Neural cell (in vitro differentiated cells): Measurements from ENCODE around the gene CABP4. TPM values are rescaled to one million over a fixed set of nuclear protein-coding genes. Genes with fewer than 3 reads are reported as not detected.
A peak's percentile ranks its signal among the peaks of the same experiment; 100 is the strongest.

Experiments
- H2AFZ ChIP-seq: fragments of 200-600, 300-800 bp; sonication (generic), shearing (Covaris generic); 2 replicates; pipeline ENCODE4 v1.6.0; 2014; ENCODE audit warnings: low read depth, mild to moderate bottlenecking, antibody characterized with exemption, low read length, moderate library complexity
- H3F3A ChIP-seq: fragments of 200-600 bp; shearing (Covaris generic); 2 replicates; pipeline ENCODE4 v1.6.1; 2016; ENCODE audit warnings: mild to moderate bottlenecking, moderate library complexity, mixed read lengths, antibody characterized with exemption, low read length; ENCODE audit not compliant: insufficient read depth, poor library complexity, severe bottlenecking
- H3K27ac ChIP-seq: fragments of 200-600, 300-800 bp; sonication (generic), shearing (Covaris generic); 2 replicates; pipeline ENCODE4 v1.5.1; 2014; ENCODE audit warnings: mild to moderate bottlenecking, low read length, moderate library complexity
- H3K27me3 ChIP-seq: fragments of 300-800, 200-600 bp; sonication (generic), shearing (Covaris generic); 2 replicates; pipeline ENCODE4 v1.6.0; 2014; ENCODE audit warnings: mild to moderate bottlenecking, low read depth, low read length, moderate library complexity; ENCODE audit not compliant: insufficient read depth
- H3K36me3 ChIP-seq: fragments of 300-800, 200-600 bp; sonication (generic), shearing (Covaris generic); 2 replicates; pipeline ENCODE4 v1.5.1; 2014; ENCODE audit warnings: mild to moderate bottlenecking, antibody characterized with exemption, low read length, moderate library complexity; ENCODE audit not compliant: insufficient read depth
- H3K4me2 ChIP-seq: fragments of 300-800, 200-600 bp; sonication (generic), shearing (Covaris generic); 2 replicates; pipeline ENCODE4 v1.6.0; 2014; ENCODE audit warnings: mild to moderate bottlenecking, low read length
- H3K4me3 ChIP-seq: fragments of 300-800, 200-600 bp; sonication (generic), shearing (Covaris generic); 2 replicates; pipeline ENCODE4 v1.5.1; 2014; ENCODE audit warnings: mild to moderate bottlenecking, low read length, moderate library complexity
- H3K79me2 ChIP-seq: fragments of 200-600 bp; shearing (Covaris generic); replicated peaks from 2 replicates; pipeline ENCODE4 v1.6.0; 2014; ENCODE audit warnings: mild to moderate bottlenecking, low read length, moderate library complexity; ENCODE audit not compliant: insufficient read depth
- H3K9ac ChIP-seq: fragments of 300-800, 200-600 bp; sonication (generic), shearing (Covaris generic); 2 replicates; pipeline ENCODE4 v1.6.1; 2016; ENCODE audit warnings: mild to moderate bottlenecking, low read length, mixed read lengths
- H3K9me2 ChIP-seq: fragments of 200-600 bp; shearing (Covaris generic); 2 replicates; pipeline ENCODE4 v1.6.1; 2016; ENCODE audit warnings: mild to moderate bottlenecking, low read length, mixed read lengths; ENCODE audit not compliant: insufficient read depth
- H3K9me3 ChIP-seq: fragments of 200-600, 300-800 bp; sonication (generic), shearing (Covaris generic); 2 replicates; pipeline ENCODE4 v1.6.1; 2016; ENCODE audit warnings: mild to moderate bottlenecking, mixed run types, low read length, moderate library complexity, mixed read lengths
- H4K20me1 ChIP-seq: fragments of 200-600 bp; shearing (Covaris generic); 2 replicates; pipeline ENCODE4 v1.6.1; 2016; ENCODE audit warnings: mild to moderate bottlenecking, mixed run types; ENCODE audit not compliant: insufficient read depth
- EP300 ChIP-seq: fragments of 450-650 bp; conservative IDR thresholded peaks from 2 replicates; pipeline ENCODE4 v1.6.1; 2014; ENCODE audit warnings: antibody characterized with exemption, mild to moderate bottlenecking, moderate library complexity; ENCODE audit not compliant: poor library complexity, severe bottlenecking
- EZH2 ChIP-seq: fragments of 200-600, 300-800 bp; shearing (Covaris generic), sonication (generic); IDR thresholded peaks from 2 replicates; pipeline ENCODE4 v1.6.1; 2014; ENCODE audit warnings: antibody characterized with exemption, low read length, borderline replicate concordance, mild to moderate bottlenecking; ENCODE audit not compliant: insufficient read depth, poor library complexity, severe bottlenecking
- MXI1 ChIP-seq: fragments of 450-650 bp; conservative IDR thresholded peaks from 2 replicates; pipeline ENCODE4 v1.6.1; 2014; ENCODE audit warnings: antibody characterized with exemption, mild to moderate bottlenecking; ENCODE audit not compliant: poor library complexity, severe bottlenecking
- POLR2AphosphoS5 ChIP-seq: IDR thresholded peaks from 2 replicates; pipeline ENCODE4 v1.6.1; 2012
- RAD21 ChIP-seq: fragments of 450-650 bp; conservative IDR thresholded peaks from 2 replicates; pipeline ENCODE4 v1.6.1; 2014; ENCODE audit warnings: antibody characterized with exemption, mild to moderate bottlenecking, moderate library complexity
- SMC3 ChIP-seq: fragments of 450-650 bp; conservative IDR thresholded peaks from 2 replicates; pipeline ENCODE4 v1.6.1; 2014; ENCODE audit warnings: antibody characterized with exemption, mild to moderate bottlenecking, moderate library complexity; ENCODE audit not compliant: poor library complexity
- TAF1 ChIP-seq: IDR thresholded peaks from 2 replicates; pipeline ENCODE4 v1.6.1; 2012; ENCODE audit warnings: low read depth
- polyA plus RNA-seq: library from polyadenylated mRNA; depleted of rRNA; stranded (reverse); fragments of >200 nt; gene quantifications from 2 replicates; pipeline ENCODE4 v1.2.3, GENCODE V29; 2014
- TF ChIP-seq, protein P1 (sequence below): IDR thresholded peaks from 2 replicates; pipeline ENCODE4 v1.6.1; 2012; ENCODE audit warnings: borderline replicate concordance
- TF ChIP-seq, protein P2 (sequence below): fragments of 450-650 bp; IDR thresholded peaks from 2 replicates; pipeline ENCODE4 v1.5.1; 2014; ENCODE audit warnings: antibody characterized with exemption, mild to moderate bottlenecking, moderate library complexity; ENCODE audit not compliant: poor library complexity, severe bottlenecking

CABP4 gene
- polyA plus RNA-seq, 1 donor from 2014 or later = not detected

DNA sequence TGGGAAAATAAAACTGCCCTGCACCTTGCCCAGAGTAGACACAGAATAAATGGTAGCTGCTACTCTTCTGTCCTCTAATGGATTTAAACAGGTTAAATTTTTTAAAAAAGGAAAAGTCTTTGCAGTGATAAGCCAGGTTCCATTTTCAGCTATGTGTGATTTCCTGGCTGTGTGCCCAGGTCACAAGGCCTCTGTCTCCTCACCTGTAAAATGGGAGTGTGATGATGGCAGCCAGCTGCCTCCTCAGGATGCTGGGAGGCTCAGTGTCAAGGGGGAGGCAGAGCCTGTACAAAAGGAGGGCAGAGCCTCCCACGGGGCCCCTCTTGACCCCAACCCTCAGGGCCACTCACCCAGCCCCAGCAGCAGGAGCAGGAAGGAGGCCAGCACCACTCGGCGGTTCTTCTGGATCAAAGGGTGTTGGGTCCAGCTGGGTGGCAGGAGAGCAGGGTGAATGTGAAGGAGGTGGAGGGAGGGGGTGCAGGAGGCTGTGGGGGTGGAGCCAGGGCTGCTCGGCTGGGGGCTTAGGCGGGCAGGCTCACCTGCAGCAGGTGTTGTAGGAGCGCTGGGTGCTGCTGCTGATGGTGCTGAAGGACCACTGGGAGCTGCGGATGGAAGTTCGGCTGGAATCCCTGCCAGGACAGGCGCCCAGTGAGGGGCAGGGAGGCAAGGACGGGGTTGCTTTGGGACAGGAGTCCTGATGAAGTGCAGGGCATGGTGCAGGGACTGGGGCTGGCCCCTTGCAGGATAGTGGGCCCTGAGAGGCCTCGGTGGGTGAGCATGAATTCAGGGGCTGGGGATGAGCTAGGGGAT lies 12.0 kb downstream of the CABP4 start:
- H3K4me3 ChIP-seq = no peak overlapping the region
- no peaks in the 10 kb centered on the region for H3K36me3 ChIP-seq
- no peak for TF ChIP-seq TAF1
- no peak for TF ChIP-seq MXI1
- no peak for TF ChIP-seq EZH2
- TF ChIP-seq EP300 = no peak
- TF ChIP-seq, protein P1, sequence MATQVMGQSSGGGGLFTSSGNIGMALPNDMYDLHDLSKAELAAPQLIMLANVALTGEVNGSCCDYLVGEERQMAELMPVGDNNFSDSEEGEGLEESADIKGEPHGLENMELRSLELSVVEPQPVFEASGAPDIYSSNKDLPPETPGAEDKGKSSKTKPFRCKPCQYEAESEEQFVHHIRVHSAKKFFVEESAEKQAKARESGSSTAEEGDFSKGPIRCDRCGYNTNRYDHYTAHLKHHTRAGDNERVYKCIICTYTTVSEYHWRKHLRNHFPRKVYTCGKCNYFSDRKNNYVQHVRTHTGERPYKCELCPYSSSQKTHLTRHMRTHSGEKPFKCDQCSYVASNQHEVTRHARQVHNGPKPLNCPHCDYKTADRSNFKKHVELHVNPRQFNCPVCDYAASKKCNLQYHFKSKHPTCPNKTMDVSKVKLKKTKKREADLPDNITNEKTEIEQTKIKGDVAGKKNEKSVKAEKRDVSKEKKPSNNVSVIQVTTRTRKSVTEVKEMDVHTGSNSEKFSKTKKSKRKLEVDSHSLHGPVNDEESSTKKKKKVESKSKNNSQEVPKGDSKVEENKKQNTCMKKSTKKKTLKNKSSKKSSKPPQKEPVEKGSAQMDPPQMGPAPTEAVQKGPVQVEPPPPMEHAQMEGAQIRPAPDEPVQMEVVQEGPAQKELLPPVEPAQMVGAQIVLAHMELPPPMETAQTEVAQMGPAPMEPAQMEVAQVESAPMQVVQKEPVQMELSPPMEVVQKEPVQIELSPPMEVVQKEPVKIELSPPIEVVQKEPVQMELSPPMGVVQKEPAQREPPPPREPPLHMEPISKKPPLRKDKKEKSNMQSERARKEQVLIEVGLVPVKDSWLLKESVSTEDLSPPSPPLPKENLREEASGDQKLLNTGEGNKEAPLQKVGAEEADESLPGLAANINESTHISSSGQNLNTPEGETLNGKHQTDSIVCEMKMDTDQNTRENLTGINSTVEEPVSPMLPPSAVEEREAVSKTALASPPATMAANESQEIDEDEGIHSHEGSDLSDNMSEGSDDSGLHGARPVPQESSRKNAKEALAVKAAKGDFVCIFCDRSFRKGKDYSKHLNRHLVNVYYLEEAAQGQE = no peak
- no peak for TF ChIP-seq RAD21
- no peak for TF ChIP-seq SMC3
- no peak for TF ChIP-seq POLR2AphosphoS5
- TF ChIP-seq, protein P2, sequence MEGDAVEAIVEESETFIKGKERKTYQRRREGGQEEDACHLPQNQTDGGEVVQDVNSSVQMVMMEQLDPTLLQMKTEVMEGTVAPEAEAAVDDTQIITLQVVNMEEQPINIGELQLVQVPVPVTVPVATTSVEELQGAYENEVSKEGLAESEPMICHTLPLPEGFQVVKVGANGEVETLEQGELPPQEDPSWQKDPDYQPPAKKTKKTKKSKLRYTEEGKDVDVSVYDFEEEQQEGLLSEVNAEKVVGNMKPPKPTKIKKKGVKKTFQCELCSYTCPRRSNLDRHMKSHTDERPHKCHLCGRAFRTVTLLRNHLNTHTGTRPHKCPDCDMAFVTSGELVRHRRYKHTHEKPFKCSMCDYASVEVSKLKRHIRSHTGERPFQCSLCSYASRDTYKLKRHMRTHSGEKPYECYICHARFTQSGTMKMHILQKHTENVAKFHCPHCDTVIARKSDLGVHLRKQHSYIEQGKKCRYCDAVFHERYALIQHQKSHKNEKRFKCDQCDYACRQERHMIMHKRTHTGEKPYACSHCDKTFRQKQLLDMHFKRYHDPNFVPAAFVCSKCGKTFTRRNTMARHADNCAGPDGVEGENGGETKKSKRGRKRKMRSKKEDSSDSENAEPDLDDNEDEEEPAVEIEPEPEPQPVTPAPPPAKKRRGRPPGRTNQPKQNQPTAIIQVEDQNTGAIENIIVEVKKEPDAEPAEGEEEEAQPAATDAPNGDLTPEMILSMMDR = no peak
- no peaks in the 10 kb centered on the region for H3K9me2 ChIP-seq
- H4K20me1 ChIP-seq = no peaks in the 10 kb centered on the region
- H3K4me2 ChIP-seq = no peak overlapping the region
- H2AFZ ChIP-seq = no peak overlapping the region
- no peaks in the 10 kb centered on the region for H3K27me3 ChIP-seq
- no peak overlapping the region for H3K27ac ChIP-seq
- no peaks in the 10 kb centered on the region for H3K9me3 ChIP-seq
- no peaks in the 10 kb centered on the region for H3F3A ChIP-seq
- H3K9ac ChIP-seq = no peak overlapping the region
- no peaks in the 10 kb centered on the region for H3K79me2 ChIP-seq

DNA sequence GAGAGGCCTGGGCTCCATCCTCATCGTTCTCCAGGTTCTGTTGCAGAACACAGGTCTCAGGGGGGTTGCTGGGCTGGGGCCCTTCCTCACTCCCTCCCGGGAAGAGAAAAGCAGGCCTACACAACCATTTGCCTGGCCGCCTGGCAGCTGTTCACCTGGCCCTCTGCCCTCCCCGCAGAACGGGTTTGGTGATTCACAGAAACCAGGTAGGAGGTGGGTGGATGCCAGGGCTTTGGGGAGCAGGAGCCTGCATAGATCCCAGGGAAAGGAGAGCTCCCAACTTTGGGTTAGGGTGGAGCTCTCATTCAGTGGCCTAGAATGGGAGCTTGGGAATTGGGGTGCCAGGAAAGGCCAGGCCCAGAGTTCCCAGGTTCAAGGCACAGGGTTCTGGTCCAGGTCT lies 12.9 kb downstream of the CABP4 start:
- peak overlapping the region; percentile 95 for H3K4me3 ChIP-seq
- no peaks in the 10 kb centered on the region for H3K27me3 ChIP-seq
- H3K4me2 ChIP-seq = peak overlapping the region; percentile 94
- TF ChIP-seq MXI1 (no peak), EP300 (no peak), SMC3 (no peak)
- H2AFZ ChIP-seq = no peak overlapping the region
- no peaks in the 10 kb centered on the region for H4K20me1 ChIP-seq
- H3K9me3 ChIP-seq = no peaks in the 10 kb centered on the region
- no peaks in the 10 kb centered on the region for H3K79me2 ChIP-seq
- H3F3A ChIP-seq = no peaks in the 10 kb centered on the region
- H3K9me2 ChIP-seq = no peaks in the 10 kb centered on the region
- H3K36me3 ChIP-seq = no peaks in the 10 kb centered on the region
- H3K27ac ChIP-seq = no peak overlapping the region
- peak overlapping the region; percentile 86 for H3K9ac ChIP-seq
